Esophagus (tissue), 2 donors: Measurements from ENCODE around the gene NEU1. TPM values are rescaled to one million over a fixed set of nuclear protein-coding genes. Genes with fewer than 3 reads are reported as not detected.

ENCODE experiments used
- H3K27ac ChIP-seq, 2 donors: one replicate each; pipeline ENCODE4 v1.5.1; 2013; ENCODE audit warnings: low read depth in 2 of 2, mild to moderate bottlenecking in 2 of 2, inconsistent platforms in 1 of 2, low read length in 1 of 2, moderate library complexity in 1 of 2
- H3K27me3 ChIP-seq, 2 donors: one replicate each; pipeline ENCODE4 v1.6.1; 2013; ENCODE audit warnings: low read length in 2 of 2, control low read depth in 1 of 2, mild to moderate bottlenecking in 1 of 2; ENCODE audit not compliant: insufficient read depth in 2 of 2, control insufficient read depth in 1 of 2
- H3K36me3 ChIP-seq, 2 donors: one replicate each; pipeline ENCODE4 v1.6.1; 2013; ENCODE audit warnings: low read length in 1 of 2; ENCODE audit not compliant: control insufficient read depth in 2 of 2, insufficient read depth in 2 of 2
- H3K4me1 ChIP-seq, 2 donors: one replicate each; pipeline ENCODE4 v1.6.1; 2013; ENCODE audit warnings: low read length in 1 of 2; ENCODE audit not compliant: control insufficient read depth in 2 of 2, insufficient read depth in 2 of 2
- H3K4me3 ChIP-seq, 2 donors: one replicate each; pipeline ENCODE4 v1.5.1; 2013; ENCODE audit warnings: low read length in 2 of 2, mild to moderate bottlenecking in 2 of 2, low read depth in 1 of 2, moderate library complexity in 1 of 2
- H3K9me3 ChIP-seq, 2 donors: one replicate each; pipeline ENCODE4 v1.6.1; 2013; ENCODE audit warnings: mild to moderate bottlenecking in 2 of 2, low read depth in 1 of 2, low read length in 1 of 2, moderate library complexity in 1 of 2; ENCODE audit not compliant: control insufficient read depth in 2 of 2, insufficient read depth in 1 of 2
- WGBS, 2 donors: extraction: QIAGEN DNeasy Blood & Tissue Kit; methylation state at CpG; one replicate each; pipeline ENCODE4 v1.1.7; 2013; 5-methylcytosine and 5-hydroxymethylcytosine counted together
- polyA plus RNA-seq, 2 donors: library from polyadenylated mRNA; stranded (reverse); fragments of 200-250 nt; gene quantifications; one replicate each; pipeline ENCODE4 v1.2.3, GENCODE V29; 2013
- donor health status: healthy with polysubstance abuse.
- donor health status: Bipolar disorder and iron deficiency.

The NEU1 gene
- polyA plus RNA-seq, 2 donors, result 13.6 to 14.6 TPM

- no peaks in the 10 kb centered on the region for H3K9me3 ChIP-seq
- H3K4me1 ChIP-seq, result peaks cover 3 to 7% of the 10 kb centered on the region in 2 donors
- no peaks in the 10 kb centered on the region for H3K27me3 ChIP-seq
- H3K4me3 ChIP-seq, result peak overlapping the region; percentile 74 to 84
- WGBS, 2 donors, result 1 to 3% methylated on average over 7 to 60 of the region's 62 CpGs
- peaks cover 0 to 10% of the 10 kb centered on the region in 2 donors for H3K36me3 ChIP-seq
- H3K27ac ChIP-seq, result peak overlapping the region; percentile 62 to 72
Measured at GRCh38 chr6:31896856-31897611, 34.4 kb upstream of the NEU1 start.

GRCh38 chr6:31896493-31896855 is 33.9 kb upstream of the NEU1 start:
- Histone ChIP-seq H3K36me3 (peaks cover 0 to 13% of the 10 kb centered on the region in 2 donors), H3K9me3 (no peaks in the 10 kb centered on the region), H3K4me1 (peaks cover 3 to 7% of the 10 kb centered on the region in 2 donors), H3K4me3 (peak overlapping the region; percentile 74 to 84), H3K27ac (peak overlapping the region; percentile 62 to 72), H3K27me3 (no peaks in the 10 kb centered on the region)
- 38 to 43% methylated on average over 4 of the region's 4 CpGs for WGBS, 2 donors

- no peak overlapping the region for H3K27ac ChIP-seq
- H3K4me3 ChIP-seq, result no peak overlapping the region
- no peaks in the 10 kb centered on the region for H3K4me1 ChIP-seq
- peaks cover under 1 to 21% of the 10 kb centered on the region in 2 donors for H3K36me3 ChIP-seq
- no peaks in the 10 kb centered on the region for H3K27me3 ChIP-seq
- no peaks in the 10 kb centered on the region for H3K9me3 ChIP-seq
- WGBS, 2 donors, result 77 to 81% methylated on average over 6 of the region's 6 CpGs
Measured at GRCh38 chr6:31892821-31893220, 30.2 kb upstream of the NEU1 start.

GRCh38 chr6:31889331-31889972 is 26.8 kb upstream of the NEU1 start:
- Histone ChIP-seq H3K36me3 (peaks cover 21 to 44% of the 10 kb centered on the region in 2 donors), H3K9me3 (no peaks in the 10 kb centered on the region), H3K4me3 (no peak overlapping the region), H3K27me3 (no peaks in the 10 kb centered on the region), H3K4me1 (no peaks in the 10 kb centered on the region), H3K27ac (no peak overlapping the region)
- 93 to 99% methylated on average over 3 of the region's 3 CpGs for WGBS, 2 donors

- 77 to 81% methylated on average over 43 of the region's 43 CpGs for WGBS, 2 donors
- no peaks in the 10 kb centered on the region for H3K4me1 ChIP-seq
- H3K36me3 ChIP-seq, result peaks cover 22 to 49% of the 10 kb centered on the region in 2 donors
- H3K4me3 ChIP-seq, result no peak overlapping the region
- H3K9me3 ChIP-seq, result no peaks in the 10 kb centered on the region
- H3K27me3 ChIP-seq, result no peaks in the 10 kb centered on the region
- H3K27ac ChIP-seq, result no peak overlapping the region
Measured at GRCh38 chr6:31888276-31889258, 25.9 kb upstream of the NEU1 start.

- Histone ChIP-seq H3K4me1 (no peaks in the 10 kb centered on the region), H3K4me3 (no peak overlapping the region), H3K27ac (no peak overlapping the region), H3K36me3 (peaks cover 33 to 56% of the 10 kb centered on the region in 2 donors), H3K27me3 (no peaks in the 10 kb centered on the region), H3K9me3 (no peaks in the 10 kb centered on the region)
- 85 to 88% methylated on average over 19 of the region's 19 CpGs for WGBS, 2 donors
Measured at GRCh38 chr6:31887173-31888007, 24.8 kb upstream of the NEU1 start.

GRCh38 chr6:31886541-31886991 is 23.9 kb upstream of the NEU1 start:
- WGBS, 2 donors, result 88 to 92% methylated on average over 18 of the region's 18 CpGs
- no peaks in the 10 kb centered on the region for H3K27me3 ChIP-seq
- H3K4me3 ChIP-seq, result no peak overlapping the region
- H3K4me1 ChIP-seq, result no peaks in the 10 kb centered on the region
- no peaks in the 10 kb centered on the region for H3K9me3 ChIP-seq
- H3K27ac ChIP-seq, result no peak overlapping the region
- peaks cover 36 to 52% of the 10 kb centered on the region in 2 donors for H3K36me3 ChIP-seq

- Histone ChIP-seq H3K36me3 (peaks cover 45 to 66% of the 10 kb centered on the region in 2 donors), H3K4me1 (no peaks in the 10 kb centered on the region), H3K27me3 (no peaks in the 10 kb centered on the region), H3K27ac (no peak overlapping the region), H3K4me3 (no peak overlapping the region), H3K9me3 (no peaks in the 10 kb centered on the region)
- WGBS, 2 donors, result 95 to 96% methylated on average over 22 of the region's 22 CpGs
Measured at GRCh38 chr6:31884528-31885035, 22.0 kb upstream of the NEU1 start.
